NCI-H1417 treated with DMSO at 0.1 percent for 48 hours (cell line): Measurements from ENCODE around the gene ANGPTL2.

Experiments
- DNase-seq: peaks from one replicate; lab custom pipeline; 2025; lab: John Stamatoyannopoulos, UW

The ANGPTL2 gene

GRCh38 chr9:127116957-127117356 is 5.5 kb downstream of the ANGPTL2 start:
- no peak for DNase-seq

GRCh38 chr9:127116088-127116726 is 6.2 kb downstream of the ANGPTL2 start:
- DNase-seq = no peak

GRCh38 chr9:127114606-127115005 is 7.8 kb downstream of the ANGPTL2 start:
- DNase-seq = no peak

GRCh38 chr9:127113191-127113972 is 9.1 kb downstream of the ANGPTL2 start:
- DNase-seq = no peak

GRCh38 chr9:127112735-127113161 is 9.7 kb downstream of the ANGPTL2 start:
- DNase-seq = no peak

- no peak for DNase-seq
Measured at GRCh38 chr9:127112056-127112455, 10.4 kb downstream of the ANGPTL2 start.

GRCh38 chr9:127109212-127109711 is 13.2 kb downstream of the ANGPTL2 start:
- no peak for DNase-seq

- DNase-seq = no peak
Measured at GRCh38 chr9:127107929-127108876, 14.2 kb downstream of the ANGPTL2 start.

GRCh38 chr9:127107171-127107928 is 15.1 kb downstream of the ANGPTL2 start:
- DNase-seq = no peak

GRCh38 chr9:127106466-127106855 is 16.0 kb downstream of the ANGPTL2 start:
- no peak for DNase-seq

GRCh38 chr9:127105805-127106465 is 16.5 kb downstream of the ANGPTL2 start:
- DNase-seq = no peak

GRCh38 chr9:127104581-127105311 is 17.7 kb downstream of the ANGPTL2 start:
- no peak for DNase-seq

- DNase-seq = no peak
Measured at GRCh38 chr9:127102788-127103187, 19.6 kb downstream of the ANGPTL2 start.

- DNase-seq = no peak
Measured at GRCh38 chr9:127102176-127102575, 20.3 kb downstream of the ANGPTL2 start.

GRCh38 chr9:127099664-127100063 is 22.8 kb downstream of the ANGPTL2 start:
- no peak for DNase-seq

GRCh38 chr9:127098916-127099553 is 23.4 kb downstream of the ANGPTL2 start:
- no peak for DNase-seq

- no peak for DNase-seq
Measured at GRCh38 chr9:127097683-127098082, 24.8 kb downstream of the ANGPTL2 start.

- no peak for DNase-seq
Measured at GRCh38 chr9:127096208-127096607, 26.2 kb downstream of the ANGPTL2 start.

- no peak for DNase-seq
Measured at GRCh38 chr9:127095411-127095810, 27.0 kb downstream of the ANGPTL2 start.
